K562 (cell line): ENCODE data around the gene PEDS1. TPM values are rescaled to one million over a fixed set of nuclear protein-coding genes. Genes with fewer than 3 reads are reported as not detected.

Source experiments
- BCLAF1 ChIP-seq, 2 experiments: fragments of 450-650 bp in 1 of 2; IDR thresholded peaks; 2 replicates each; pipeline ENCODE4 v1.6.1; 2011 to 2017; ENCODE audit warnings: low read depth in 2 of 2, antibody characterized with exemption in 1 of 2, borderline replicate concordance in 1 of 2, low read length in 1 of 2, mild to moderate bottlenecking in 1 of 2, mixed read lengths in 1 of 2; ENCODE audit not compliant: control insufficient read depth in 1 of 2
- BHLHE40 ChIP-seq: IDR thresholded peaks from 2 replicates; pipeline ENCODE4 v1.6.1; 2011; ENCODE audit warnings: low read length, improper control_type of control experiment
- CBX8 ChIP-seq: fragments of 200-600 bp; sonication (generic); IDR thresholded peaks from 2 replicates; pipeline ENCODE4 v1.6.1; 2012; ENCODE audit warnings: borderline replicate concordance, mixed run types, low read depth, mild to moderate bottlenecking, moderate library complexity, mixed read lengths, low read length, control low read depth, inconsistent platforms; ENCODE audit not compliant: poor library complexity, severe bottlenecking; ENCODE audit errors: extremely low read depth
- ERF ChIP-seq: fragments of 450-650 bp; formaldehyde crosslinking; IDR thresholded peaks from 2 replicates; pipeline ENCODE4 v1.4.0; 2020; ENCODE audit warnings: mild to moderate bottlenecking, mixed read lengths
- JUN ChIP-seq, 2 experiments: sonication (generic) in 1 of 2; formaldehyde crosslinking in 1 of 2; IDR thresholded peaks; 2 replicates each; pipeline versions ENCODE4 v1.6.1 to v1.8.0; 2012 to 2022; ENCODE audit warnings: borderline replicate concordance in 2 of 2, mild to moderate bottlenecking in 2 of 2, improper control_type of control experiment in 1 of 2, low read depth in 1 of 2, low read length in 1 of 2, missing genetic modification reagents in 1 of 2
- KLF10 ChIP-seq: fragments of 250-450 bp; sonication (Bioruptor Pico); IDR thresholded peaks from 2 replicates; pipeline ENCODE4 v1.6.1; 2021; ENCODE audit warnings: matching md5 sums
- MAZ ChIP-seq, 2 experiments: fragments of 450-650 bp in 1 of 2; sonication (generic) in 1 of 2; formaldehyde crosslinking; IDR thresholded peaks in 1 of 2; conservative IDR thresholded peaks in 1 of 2; 2 replicates each; pipeline versions ENCODE4 v1.4.0 to v1.5.0; 2020; ENCODE audit warnings: mild to moderate bottlenecking in 1 of 2, missing genetic modification reagents in 1 of 2
- NCOR1 ChIP-seq: fragments of 450-650 bp; IDR thresholded peaks from 2 replicates; pipeline ENCODE4 v1.6.1; 2016; ENCODE audit warnings: mild to moderate bottlenecking, moderate library complexity
- NR4A1 ChIP-seq, 2 experiments: fragments of 250-450 bp in 1 of 2; fragments of 450-650 bp in 1 of 2; sonication (Bioruptor Pico) in 1 of 2; IDR thresholded peaks; 2 replicates each; pipeline versions ENCODE4 v1.4.0 to v1.6.1; 2016 to 2020; ENCODE audit warnings: mild to moderate bottlenecking in 2 of 2, missing compliant biosample characterization in 1 of 2, missing genetic modification characterization in 1 of 2, moderate library complexity in 1 of 2
- PYGO2 ChIP-seq: fragments of 450-650 bp; IDR thresholded peaks from 2 replicates; pipeline ENCODE4 v1.6.1; 2016; ENCODE audit warnings: mild to moderate bottlenecking, missing genetic modification characterization, moderate library complexity, missing compliant biosample characterization
- THAP12 ChIP-seq: fragments of 250-450 bp; sonication (Bioruptor Pico); IDR thresholded peaks from 2 replicates; pipeline ENCODE4 v1.9.0; 2021; ENCODE audit warnings: mild to moderate bottlenecking, inconsistent platforms
- ZBED1 ChIP-seq: IDR thresholded peaks from 2 replicates; pipeline ENCODE4 v1.6.1; 2014
- ZKSCAN3 ChIP-seq: fragments of 250-450 bp; sonication (Bioruptor Pico); IDR thresholded peaks from 2 replicates; pipeline ENCODE4 v1.4.0; 2020
- ZNF174 ChIP-seq: fragments of 250-450 bp; sonication (Bioruptor Pico); IDR thresholded peaks from 2 replicates; pipeline ENCODE4 v1.4.0; 2020; ENCODE audit warnings: mild to moderate bottlenecking
- ZNF224 ChIP-seq: sonication (generic); formaldehyde crosslinking; IDR thresholded peaks from 2 replicates; pipeline ENCODE4 v1.8.0; 2022; ENCODE audit warnings: mild to moderate bottlenecking, missing genetic modification reagents
- ZNF436 ChIP-seq: fragments of 250-450, 450-650 bp; sonication (Bioruptor Pico); formaldehyde crosslinking; IDR thresholded peaks from 2 replicates; pipeline ENCODE4 v1.7.0; 2020; ENCODE audit warnings: mild to moderate bottlenecking
- ZNF79 ChIP-seq: fragments of 250-450 bp; sonication (Bioruptor Pico); IDR thresholded peaks from 2 replicates; pipeline ENCODE4 v1.4.0; 2020; ENCODE audit warnings: low read depth, mild to moderate bottlenecking, moderate library complexity
- polyA plus RNA-seq, 8 experiments: library from polyadenylated mRNA; depleted of rRNA in 4 of 8; stranded (reverse) in 5 of 8; unstranded in 3 of 8; fragments of >200 nt; fragmentation: Nextera tagmentation in 2 of 8; fragmentation: Illumina TruSeq in 1 of 8; extraction: Ambion mirVana in 2 of 8; extraction: Trizol in 1 of 8; gene quantifications; 2 replicates each; pipeline versions ENCODE4 v1.2.1 to v1.2.3, GENCODE V29; 2011 to 2014; ENCODE audit warnings: inconsistent platforms in 1 of 8, missing spikeins in 1 of 8
- total RNA-seq, 7 experiments: library from RNA; depleted of rRNA in 6 of 7; stranded (reverse); fragments of >200 nt in 6 of 7; fragmentation: Illumina TruSeq in 2 of 7; extraction: Trizol in 2 of 7; gene quantifications; 2 replicates each; pipeline versions ENCODE4 v1.2.1 to v1.2.3, GENCODE V29; 2011 to 2021; ENCODE audit warnings: low replicate concordance in 1 of 7
- TF ChIP-seq, protein P1 (sequence below): sonication (generic); IDR thresholded peaks from 2 replicates; pipeline ENCODE4 v1.6.1; 2016
- TF ChIP-seq, protein P2 (sequence below): sonication (generic); formaldehyde crosslinking; IDR thresholded peaks from 2 replicates; pipeline ENCODE4 v1.8.0; 2022; ENCODE audit warnings: missing genetic modification reagents, mild to moderate bottlenecking, moderate library complexity, borderline replicate concordance

The PEDS1 gene
- total and polyA plus RNA-seq, 9 of the 15 experiments (the other 6 are each of a cell fraction or from before 2014, with no cell fraction given): 2.9 to 38.5 (median 24.2) TPM

DNA sequence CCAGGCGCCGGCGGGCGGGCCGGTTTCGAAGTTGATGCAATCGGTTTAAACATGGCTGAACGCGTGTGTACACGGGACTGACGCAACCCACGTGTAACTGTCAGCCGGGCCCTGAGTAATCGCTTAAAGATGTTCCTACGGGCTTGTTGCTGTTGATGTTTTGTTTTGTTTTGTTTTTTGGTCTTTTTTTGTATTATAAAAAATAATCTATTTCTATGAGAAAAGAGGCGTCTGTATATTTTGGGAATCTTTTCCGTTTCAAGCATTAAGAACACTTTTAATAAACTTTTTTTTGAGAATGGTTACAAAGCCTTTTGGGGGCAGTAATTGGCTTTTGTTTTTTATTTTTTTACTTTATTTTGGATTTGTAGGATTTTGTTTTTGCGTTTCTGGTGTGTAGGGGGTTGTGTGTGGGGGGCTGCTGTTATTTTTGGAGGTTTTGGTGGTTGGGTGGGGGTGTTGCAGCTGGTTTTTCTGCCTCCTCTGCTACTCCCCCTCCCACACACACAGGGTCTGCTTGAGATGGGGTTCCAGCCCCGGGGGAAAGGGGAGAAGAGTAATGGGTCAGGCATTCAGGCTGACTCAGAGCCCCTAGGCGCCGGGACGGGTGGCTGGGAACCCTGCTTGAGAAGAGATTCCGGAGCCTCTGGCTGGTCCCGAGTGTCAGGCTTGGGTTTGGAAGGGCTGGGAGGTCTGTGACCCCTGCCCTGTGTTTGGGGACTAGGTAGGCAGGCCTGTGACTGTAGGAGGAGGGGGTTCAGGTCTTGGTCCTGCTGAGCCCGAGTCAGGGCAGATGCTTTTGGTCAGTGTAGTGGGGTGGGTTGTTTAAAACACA, 39.1 kb upstream of the PEDS1 start (continued):
- no peak for TF ChIP-seq BCLAF1 (IDR thresholded peaks at IDR 0.05; ENCODE audit: borderline replicate concordance in 1 of 2, control insufficient read depth in 1 of 2, low read depth in 2 of 2, low read length in 1 of 2)
- peak; percentile 81; the same call in 1 of the 2 replicates for TF ChIP-seq JUN (IDR thresholded peaks at IDR 0.05; ENCODE audit: borderline replicate concordance, low read depth, low read length)
- TF ChIP-seq JUN (CRISPR knock-in tag; IDR thresholded peaks at IDR 0.05; ENCODE audit: borderline replicate concordance): 0 out of 2 replicates have a peak, but pooled peaks have one; percentile 26
- TF ChIP-seq ZBED1: no peak
- TF ChIP-seq THAP12 (CRISPR knock-in tag): no peak
- no peak for TF ChIP-seq NR4A1 (CRISPR knock-in tag; IDR thresholded peaks at IDR 0.05)
- TF ChIP-seq NR4A1 (tag; IDR thresholded peaks at IDR 0.05): no peak
- TF ChIP-seq ZNF436 (CRISPR knock-in tag): no peak
- no peak for TF ChIP-seq ERF (CRISPR knock-in tag)
- TF ChIP-seq, protein P1, sequence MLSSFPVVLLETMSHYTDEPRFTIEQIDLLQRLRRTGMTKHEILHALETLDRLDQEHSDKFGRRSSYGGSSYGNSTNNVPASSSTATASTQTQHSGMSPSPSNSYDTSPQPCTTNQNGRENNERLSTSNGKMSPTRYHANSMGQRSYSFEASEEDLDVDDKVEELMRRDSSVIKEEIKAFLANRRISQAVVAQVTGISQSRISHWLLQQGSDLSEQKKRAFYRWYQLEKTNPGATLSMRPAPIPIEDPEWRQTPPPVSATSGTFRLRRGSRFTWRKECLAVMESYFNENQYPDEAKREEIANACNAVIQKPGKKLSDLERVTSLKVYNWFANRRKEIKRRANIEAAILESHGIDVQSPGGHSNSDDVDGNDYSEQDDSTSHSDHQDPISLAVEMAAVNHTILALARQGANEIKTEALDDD: no peak
- TF ChIP-seq ZNF224 (CRISPR knock-in tag): no peak
- TF ChIP-seq CBX8: no peak
- no peak for TF ChIP-seq PYGO2 (tag)
- TF ChIP-seq KLF10 (CRISPR knock-in tag): no peak
- no peak; a peak in 2 of 4 replicates for TF ChIP-seq MAZ (CRISPR knock-in tag; conservative IDR thresholded peaks at IDR 0.05 in 1 of 2, IDR thresholded peaks at IDR 0.05 in 1 of 2)
- TF ChIP-seq NCOR1: peak; percentile 64; the same call in 1 of the 2 replicates
- TF ChIP-seq ZNF174 (CRISPR knock-in tag): no peak
- no peak for TF ChIP-seq ZKSCAN3 (CRISPR knock-in tag)
- TF ChIP-seq, protein P2, sequence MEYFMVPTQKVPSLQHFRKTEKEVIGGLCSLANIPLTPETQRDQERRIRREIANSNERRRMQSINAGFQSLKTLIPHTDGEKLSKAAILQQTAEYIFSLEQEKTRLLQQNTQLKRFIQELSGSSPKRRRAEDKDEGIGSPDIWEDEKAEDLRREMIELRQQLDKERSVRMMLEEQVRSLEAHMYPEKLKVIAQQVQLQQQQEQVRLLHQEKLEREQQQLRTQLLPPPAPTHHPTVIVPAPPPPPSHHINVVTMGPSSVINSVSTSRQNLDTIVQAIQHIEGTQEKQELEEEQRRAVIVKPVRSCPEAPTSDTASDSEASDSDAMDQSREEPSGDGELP (CRISPR knock-in tag): peak; percentile 51; the same call in 1 of the 2 replicates
- peak; percentile 91 for TF ChIP-seq BHLHE40
- no peak for TF ChIP-seq ZNF79 (CRISPR knock-in tag)
